Measurements from ENCODE around the gene FMO3. TPM values are rescaled to one million over a fixed set of nuclear protein-coding genes. Genes with fewer than 3 reads are reported as not detected.

FMO3 gene
- total RNA-seq, 1 donor from 2014 or later: not detected

- Histone ChIP-seq H3K4me1 (ENCODE audit: insufficient read depth, low read length) (no peaks in the 10 kb centered on the region), H3K36me3 (ENCODE audit: insufficient read depth, low read length) (no peaks in the 10 kb centered on the region), H2AFZ (ENCODE audit: low read depth, low read length) (no peak overlapping the region), H4K20me1 (ENCODE audit: insufficient read depth, low read length) (no peaks in the 10 kb centered on the region), H3K27ac (ENCODE audit: low read depth, low read length) (no peak overlapping the region), H3K4me2 (ENCODE audit: low read length) (no peak overlapping the region), H3K9me3 (ENCODE audit: insufficient read depth, low read depth, low read length) (no peaks in the 10 kb centered on the region), H3K4me3 (ENCODE audit: insufficient read depth, low read depth, low read length) (no peak overlapping the region), H3K27me3 (ENCODE audit: insufficient read depth, low read length) (no peaks in the 10 kb centered on the region), H3K9ac (ENCODE audit: low read length) (no peak overlapping the region), H3K79me2 (ENCODE audit: insufficient read depth, low read length) (no peaks in the 10 kb centered on the region)
- FAIRE-seq: no peak
- H3K36me3 Mint-ChIP-seq (ENCODE audit: low read depth, unreplicated experiment): no peaks in the 10 kb centered on the region
- TF ChIP-seq EZH2 (IDR thresholded peaks at IDR 0.05; ENCODE audit: insufficient read depth, low read length) (no peak), CTCF (IDR thresholded peaks at IDR 0.05; ENCODE audit: insufficient read depth, low read depth, low read length) (no peak)
- H3K9me3 Mint-ChIP-seq (ENCODE audit: unreplicated experiment): no peaks in the 10 kb centered on the region
- no peak for DNase-seq (ENCODE audit: low read depth)
- H3K4me3 Mint-ChIP-seq (ENCODE audit: unreplicated experiment): no peak overlapping the region
- H3K27ac Mint-ChIP-seq (ENCODE audit: unreplicated experiment): no peak overlapping the region
- peaks cover 7% of the 10 kb centered on the region for H3K4me1 Mint-ChIP-seq (ENCODE audit: low read depth, unreplicated experiment)
- H3K27me3 Mint-ChIP-seq (ENCODE audit: low read depth, unreplicated experiment): no peaks in the 10 kb centered on the region
Observed at GRCh38 chr1:171155484-171155883, 64.8 kb downstream of the FMO3 start.

DNA sequence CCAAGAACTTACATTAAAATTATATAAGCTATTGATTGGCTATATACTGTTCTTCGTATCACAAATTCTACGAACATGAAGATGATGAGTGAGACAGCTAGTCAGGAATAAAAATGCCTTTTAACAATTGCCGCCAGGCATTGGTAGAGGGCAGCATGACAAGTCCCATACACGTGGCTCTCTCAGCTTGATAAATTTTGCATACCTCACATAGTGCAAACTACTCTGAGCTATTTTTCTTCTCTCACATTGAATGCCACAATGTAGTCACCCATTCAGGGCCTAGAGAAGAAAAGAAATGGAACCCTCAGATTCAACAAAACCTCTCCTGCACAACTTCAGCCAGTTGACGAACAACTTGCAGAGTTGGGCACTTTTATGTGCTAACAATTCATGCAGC lies 67.4 kb downstream of the FMO3 start:
- H3K4me3 Mint-ChIP-seq (ENCODE audit: unreplicated experiment): no peak overlapping the region
- TF ChIP-seq EZH2 (IDR thresholded peaks at IDR 0.05; ENCODE audit: insufficient read depth, low read length): no peak
- no peak for TF ChIP-seq CTCF (IDR thresholded peaks at IDR 0.05; ENCODE audit: insufficient read depth, low read depth, low read length)
- no peaks in the 10 kb centered on the region for H3K9me3 ChIP-seq (ENCODE audit: insufficient read depth, low read depth, low read length)
- H3K79me2 ChIP-seq (ENCODE audit: insufficient read depth, low read length): no peaks in the 10 kb centered on the region
- peaks cover 8% of the 10 kb centered on the region for H3K4me1 Mint-ChIP-seq (ENCODE audit: low read depth, unreplicated experiment)
- H3K9ac ChIP-seq (ENCODE audit: low read length): no peak overlapping the region
- no peak overlapping the region for H3K27ac ChIP-seq (ENCODE audit: low read depth, low read length)
- no peak overlapping the region for H2AFZ ChIP-seq (ENCODE audit: low read depth, low read length)
- H3K36me3 ChIP-seq (ENCODE audit: insufficient read depth, low read length): no peaks in the 10 kb centered on the region
- no peaks in the 10 kb centered on the region for H3K36me3 Mint-ChIP-seq (ENCODE audit: low read depth, unreplicated experiment)
- DNase-seq (ENCODE audit: low read depth): no peak
- no peaks in the 10 kb centered on the region for H3K27me3 ChIP-seq (ENCODE audit: insufficient read depth, low read length)
- H3K9me3 Mint-ChIP-seq (ENCODE audit: unreplicated experiment): no peaks in the 10 kb centered on the region
- H4K20me1 ChIP-seq (ENCODE audit: insufficient read depth, low read length): no peaks in the 10 kb centered on the region
- no peak overlapping the region for H3K4me3 ChIP-seq (ENCODE audit: insufficient read depth, low read depth, low read length)
- no peak overlapping the region for H3K4me2 ChIP-seq (ENCODE audit: low read length)
- H3K27ac Mint-ChIP-seq (ENCODE audit: unreplicated experiment): no peak overlapping the region
- no peaks in the 10 kb centered on the region for H3K4me1 ChIP-seq (ENCODE audit: insufficient read depth, low read length)
- no peaks in the 10 kb centered on the region for H3K27me3 Mint-ChIP-seq (ENCODE audit: low read depth, unreplicated experiment)
- FAIRE-seq: no peak

DNA sequence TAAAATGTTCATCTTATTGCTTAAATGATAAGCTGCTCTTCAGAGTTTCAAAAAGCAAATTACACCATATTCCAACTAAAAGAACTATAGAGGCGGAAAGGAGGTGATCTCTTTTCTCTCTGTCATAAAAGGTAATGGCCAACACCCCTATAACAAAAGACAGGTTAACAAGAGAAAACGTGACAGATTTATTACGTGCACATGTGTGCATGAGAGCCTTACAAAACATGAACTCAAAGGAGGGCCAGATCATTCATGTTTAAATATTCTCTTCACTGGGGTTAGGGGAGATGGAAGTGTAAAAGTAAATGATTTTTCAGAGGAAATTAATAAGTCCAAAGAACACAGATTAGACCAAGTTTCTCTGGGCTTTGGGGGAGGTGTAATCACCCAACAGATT lies 67.8 kb downstream of the FMO3 start:
- H3K4me1 Mint-ChIP-seq (ENCODE audit: low read depth, unreplicated experiment): peaks cover 8% of the 10 kb centered on the region
- H3K36me3 Mint-ChIP-seq (ENCODE audit: low read depth, unreplicated experiment): no peaks in the 10 kb centered on the region
- H3K9me3 Mint-ChIP-seq (ENCODE audit: unreplicated experiment): no peaks in the 10 kb centered on the region
- H3K4me3 Mint-ChIP-seq (ENCODE audit: unreplicated experiment): no peak overlapping the region
- Histone ChIP-seq H2AFZ (ENCODE audit: low read depth, low read length) (no peak overlapping the region), H3K9ac (ENCODE audit: low read length) (no peak overlapping the region), H3K79me2 (ENCODE audit: insufficient read depth, low read length) (no peaks in the 10 kb centered on the region), H4K20me1 (ENCODE audit: insufficient read depth, low read length) (no peaks in the 10 kb centered on the region), H3K4me1 (ENCODE audit: insufficient read depth, low read length) (no peaks in the 10 kb centered on the region), H3K4me3 (ENCODE audit: insufficient read depth, low read depth, low read length) (no peak overlapping the region), H3K27me3 (ENCODE audit: insufficient read depth, low read length) (no peaks in the 10 kb centered on the region), H3K4me2 (ENCODE audit: low read length) (no peak overlapping the region), H3K9me3 (ENCODE audit: insufficient read depth, low read depth, low read length) (no peaks in the 10 kb centered on the region), H3K36me3 (ENCODE audit: insufficient read depth, low read length) (no peaks in the 10 kb centered on the region), H3K27ac (ENCODE audit: low read depth, low read length) (no peak overlapping the region)
- no peak overlapping the region for H3K27ac Mint-ChIP-seq (ENCODE audit: unreplicated experiment)
- FAIRE-seq (no peak), DNase-seq (ENCODE audit: low read depth) (no peak)
- H3K27me3 Mint-ChIP-seq (ENCODE audit: low read depth, unreplicated experiment): no peaks in the 10 kb centered on the region
- no peak for TF ChIP-seq CTCF (IDR thresholded peaks at IDR 0.05; ENCODE audit: insufficient read depth, low read depth, low read length)
- TF ChIP-seq EZH2 (IDR thresholded peaks at IDR 0.05; ENCODE audit: insufficient read depth, low read length): no peak
